OCI-LY3 (cell line): ENCODE measurements around the gene C2orf80.
"Not testable (repeated sequence)": the region's sequence is repeated elsewhere in the genome, so short reads cannot be mapped to it uniquely, and the experiment has no call there.

Experiments
- H2AFZ ChIP-seq: fragments of 200-600, 300-600 bp; shearing (Covaris generic); 2 replicates; pipeline ENCODE4 v1.6.0; 2014; ENCODE audit warnings: antibody characterized with exemption, low read depth, low read length
- H3K27ac ChIP-seq: fragments of 200-600, 300-600 bp; sonication (generic); 2 replicates; pipeline ENCODE4 v1.5.1; 2014; ENCODE audit warnings: mild to moderate bottlenecking, low read length, moderate library complexity, mixed read lengths
- H3K27me3 ChIP-seq: fragments of 200-600, 300-600 bp; sonication (generic); 2 replicates; pipeline ENCODE4 v1.6.1; 2014; ENCODE audit warnings: low read depth, low read length, mixed read lengths
- H3K36me3 ChIP-seq: fragments of 200-600, 300-600 bp; sonication (generic); replicated peaks from 2 replicates; pipeline ENCODE3; 2014; ENCODE audit warnings: low read depth, low read length, mixed read lengths
- H3K4me1 ChIP-seq: fragments of 300-600, 200-600 bp; sonication (generic); 2 replicates; pipeline ENCODE4 v1.6.1; 2014; ENCODE audit warnings: low read length, mixed read lengths
- H3K4me2 ChIP-seq: fragments of 200-600, 300-600 bp; sonication (generic); 2 replicates; pipeline ENCODE4 v1.6.1; 2014; ENCODE audit warnings: low read length, mixed read lengths
- H3K4me3 ChIP-seq: fragments of 300-600, 200-600 bp; sonication (generic); 2 replicates; pipeline ENCODE4 v1.5.1; 2014; ENCODE audit warnings: antibody characterized with exemption, mild to moderate bottlenecking, low read length, moderate library complexity
- H3K79me2 ChIP-seq: fragments of 300-600, 200-600 bp; shearing (Covaris generic); 2 replicates; pipeline ENCODE4 v1.6.1; 2014; ENCODE audit warnings: mild to moderate bottlenecking, low read length, mixed read lengths
- H3K9ac ChIP-seq: fragments of 300-600, 200-600 bp; shearing (Covaris generic); 2 replicates; pipeline ENCODE4 v1.6.0; 2014; ENCODE audit warnings: mild to moderate bottlenecking, low read length, moderate library complexity
- H3K9me3 ChIP-seq: fragments of 200-600, 300-600 bp; shearing (Covaris generic); 2 replicates; pipeline ENCODE4 v1.6.1; 2014; ENCODE audit warnings: low read length, mixed read lengths; ENCODE audit not compliant: insufficient read depth
- H4K20me1 ChIP-seq: fragments of 200-600, 300-600 bp; sonication (generic); 2 replicates; pipeline ENCODE4 v1.6.1; 2016; ENCODE audit warnings: low read length, mixed read lengths; ENCODE audit not compliant: insufficient read depth
- EZH2phosphoT487 ChIP-seq: fragments of 200-600 bp; shearing (Covaris generic); IDR thresholded peaks from 2 replicates; pipeline ENCODE4 v1.6.1; 2018; ENCODE audit warnings: antibody characterized with exemption, mixed run types, low read depth
- TF ChIP-seq, protein P1 (sequence below): fragments of 200-600, 300-600 bp; sonication (generic); IDR thresholded peaks from 2 replicates; pipeline ENCODE4 v1.5.1; 2014; ENCODE audit warnings: antibody characterized with exemption, low read length, low read depth

C2orf80 gene

DNA sequence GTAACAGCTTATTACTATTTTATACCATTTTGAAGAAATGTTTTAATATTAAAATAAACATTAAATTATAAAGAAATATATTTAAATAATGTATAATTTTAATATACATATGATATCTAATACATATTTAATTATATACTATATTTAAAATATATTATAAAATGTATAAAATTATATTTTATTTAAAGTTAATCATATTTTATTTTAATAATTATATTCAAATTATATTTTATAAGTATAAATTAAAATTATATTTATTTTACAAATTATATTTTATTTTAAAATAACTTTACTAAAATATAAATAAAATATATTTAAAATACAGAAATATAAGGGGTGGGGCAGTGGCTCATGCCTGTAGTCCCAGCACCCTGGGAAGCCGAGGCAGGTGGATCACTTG, 67.6 kb downstream of the C2orf80 start:
- Histone ChIP-seq H3K79me2 (no peaks in the 10 kb centered on the region), H3K4me1 (no peaks in the 10 kb centered on the region), H3K27me3 (no peaks in the 10 kb centered on the region), H4K20me1 (no peaks in the 10 kb centered on the region), H3K4me2 (no peak overlapping the region), H3K27ac (no peak overlapping the region), H2AFZ (no peak overlapping the region), H3K36me3 (no peaks in the 10 kb centered on the region), H3K9me3 (no peaks in the 10 kb centered on the region), H3K9ac (no peak overlapping the region), H3K4me3 (no peak overlapping the region)
- TF ChIP-seq, protein P1, sequence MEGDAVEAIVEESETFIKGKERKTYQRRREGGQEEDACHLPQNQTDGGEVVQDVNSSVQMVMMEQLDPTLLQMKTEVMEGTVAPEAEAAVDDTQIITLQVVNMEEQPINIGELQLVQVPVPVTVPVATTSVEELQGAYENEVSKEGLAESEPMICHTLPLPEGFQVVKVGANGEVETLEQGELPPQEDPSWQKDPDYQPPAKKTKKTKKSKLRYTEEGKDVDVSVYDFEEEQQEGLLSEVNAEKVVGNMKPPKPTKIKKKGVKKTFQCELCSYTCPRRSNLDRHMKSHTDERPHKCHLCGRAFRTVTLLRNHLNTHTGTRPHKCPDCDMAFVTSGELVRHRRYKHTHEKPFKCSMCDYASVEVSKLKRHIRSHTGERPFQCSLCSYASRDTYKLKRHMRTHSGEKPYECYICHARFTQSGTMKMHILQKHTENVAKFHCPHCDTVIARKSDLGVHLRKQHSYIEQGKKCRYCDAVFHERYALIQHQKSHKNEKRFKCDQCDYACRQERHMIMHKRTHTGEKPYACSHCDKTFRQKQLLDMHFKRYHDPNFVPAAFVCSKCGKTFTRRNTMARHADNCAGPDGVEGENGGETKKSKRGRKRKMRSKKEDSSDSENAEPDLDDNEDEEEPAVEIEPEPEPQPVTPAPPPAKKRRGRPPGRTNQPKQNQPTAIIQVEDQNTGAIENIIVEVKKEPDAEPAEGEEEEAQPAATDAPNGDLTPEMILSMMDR = no peak
- no peak for TF ChIP-seq EZH2phosphoT487

DNA sequence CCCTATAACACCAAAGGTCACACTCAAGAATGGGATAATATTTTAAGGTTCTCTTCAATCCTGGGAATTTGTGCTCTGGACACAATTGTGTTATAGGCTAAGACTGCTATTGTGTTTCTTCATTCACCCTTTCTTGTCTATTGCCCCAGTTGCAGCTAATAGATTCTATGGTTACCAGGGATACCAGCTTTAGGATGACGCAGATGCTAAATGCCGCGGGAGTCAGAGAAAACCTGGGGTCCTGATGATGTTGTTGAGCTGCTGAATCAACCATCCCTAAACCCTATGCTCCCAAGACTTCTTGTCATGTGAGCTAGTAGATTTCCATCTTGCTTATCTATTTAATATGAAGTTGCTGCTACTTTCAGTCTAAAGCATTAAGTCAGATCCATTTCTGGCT, 70.9 kb downstream of the C2orf80 start:
- no peak overlapping the region for H3K4me2 ChIP-seq
- no peak overlapping the region for H2AFZ ChIP-seq
- no peaks in the 10 kb centered on the region for H3K9me3 ChIP-seq
- H3K27me3 ChIP-seq = no peaks in the 10 kb centered on the region
- H4K20me1 ChIP-seq = no peaks in the 10 kb centered on the region
- H3K9ac ChIP-seq = no peak overlapping the region
- H3K27ac ChIP-seq = no peak overlapping the region
- no peaks in the 10 kb centered on the region for H3K79me2 ChIP-seq
- no peak for TF ChIP-seq EZH2phosphoT487
- TF ChIP-seq, protein P1 = no peak
- no peaks in the 10 kb centered on the region for H3K4me1 ChIP-seq
- H3K36me3 ChIP-seq = no peaks in the 10 kb centered on the region
- H3K4me3 ChIP-seq = no peak overlapping the region

DNA sequence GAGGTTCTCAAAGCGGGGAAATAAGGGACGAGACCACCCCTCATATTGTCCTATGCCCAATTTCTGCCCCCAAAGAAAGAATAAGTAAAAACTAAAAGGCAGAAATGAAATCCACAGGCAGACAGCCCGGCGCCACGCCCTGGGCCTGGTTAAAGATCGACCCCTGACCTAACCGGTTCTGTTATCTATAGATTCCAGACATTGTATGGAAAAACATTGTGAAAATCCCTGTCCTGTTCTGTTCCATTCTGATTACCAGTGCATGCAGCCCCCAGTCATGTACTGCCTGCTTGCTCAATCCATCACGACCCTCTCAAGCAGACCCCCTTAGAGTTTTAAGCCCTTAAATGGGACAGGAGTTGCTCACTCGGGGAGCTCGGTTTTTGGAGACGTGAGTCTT, 72.4 kb downstream of the C2orf80 start:
- not testable (repeated sequence) for H3K4me2 ChIP-seq

More for the DNA sequence above, 72.4 kb downstream of the C2orf80 start:
- H3K4me1 ChIP-seq, H3K9ac ChIP-seq, H3K27ac ChIP-seq, H3K4me3 ChIP-seq, H3K36me3 ChIP-seq, H3K79me2 ChIP-seq, H4K20me1 ChIP-seq, H2AFZ ChIP-seq, H3K9me3 ChIP-seq, H3K27me3 ChIP-seq: not testable (repeated sequence)
